GM10266 (cell line): ENCODE measurements around the gene PPARA.

Experiments used
- DNase-seq: peaks from one replicate; pipeline ENCODE4 v3.0.0; 2012; ENCODE audit errors: extremely low spot score
- TF ChIP-seq, protein P1 (sequence below): IDR thresholded peaks from 2 replicates; pipeline ENCODE4 v1.5.1; 2012; ENCODE audit warnings: mild to moderate bottlenecking, low read depth; ENCODE audit not compliant: control insufficient read depth, insufficient read depth; ENCODE audit errors: missing control alignments

PPARA gene

DNA sequence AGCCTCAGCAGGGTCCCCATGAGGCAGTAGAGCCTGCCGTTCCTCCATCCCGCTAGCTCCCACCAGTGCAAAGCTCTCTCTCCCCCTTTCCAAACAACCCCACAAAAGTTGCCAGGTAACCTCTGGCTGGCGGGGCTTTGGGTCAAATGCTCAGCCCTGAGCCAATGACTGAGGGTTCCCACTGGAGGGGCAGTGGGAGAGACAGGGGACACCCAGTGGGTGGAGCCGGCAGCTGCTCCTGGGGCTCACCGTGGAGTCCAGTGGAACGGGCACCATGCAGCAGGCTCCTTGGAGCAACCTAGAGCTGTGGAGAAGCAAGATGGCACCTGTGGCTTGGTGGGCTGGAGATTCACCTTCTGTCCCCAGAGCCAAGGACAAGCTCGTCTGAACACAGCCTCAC lies 25.0 kb upstream of the PPARA start:
- TF ChIP-seq, protein P1, sequence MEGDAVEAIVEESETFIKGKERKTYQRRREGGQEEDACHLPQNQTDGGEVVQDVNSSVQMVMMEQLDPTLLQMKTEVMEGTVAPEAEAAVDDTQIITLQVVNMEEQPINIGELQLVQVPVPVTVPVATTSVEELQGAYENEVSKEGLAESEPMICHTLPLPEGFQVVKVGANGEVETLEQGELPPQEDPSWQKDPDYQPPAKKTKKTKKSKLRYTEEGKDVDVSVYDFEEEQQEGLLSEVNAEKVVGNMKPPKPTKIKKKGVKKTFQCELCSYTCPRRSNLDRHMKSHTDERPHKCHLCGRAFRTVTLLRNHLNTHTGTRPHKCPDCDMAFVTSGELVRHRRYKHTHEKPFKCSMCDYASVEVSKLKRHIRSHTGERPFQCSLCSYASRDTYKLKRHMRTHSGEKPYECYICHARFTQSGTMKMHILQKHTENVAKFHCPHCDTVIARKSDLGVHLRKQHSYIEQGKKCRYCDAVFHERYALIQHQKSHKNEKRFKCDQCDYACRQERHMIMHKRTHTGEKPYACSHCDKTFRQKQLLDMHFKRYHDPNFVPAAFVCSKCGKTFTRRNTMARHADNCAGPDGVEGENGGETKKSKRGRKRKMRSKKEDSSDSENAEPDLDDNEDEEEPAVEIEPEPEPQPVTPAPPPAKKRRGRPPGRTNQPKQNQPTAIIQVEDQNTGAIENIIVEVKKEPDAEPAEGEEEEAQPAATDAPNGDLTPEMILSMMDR, result no peak
- no peak for DNase-seq

DNA sequence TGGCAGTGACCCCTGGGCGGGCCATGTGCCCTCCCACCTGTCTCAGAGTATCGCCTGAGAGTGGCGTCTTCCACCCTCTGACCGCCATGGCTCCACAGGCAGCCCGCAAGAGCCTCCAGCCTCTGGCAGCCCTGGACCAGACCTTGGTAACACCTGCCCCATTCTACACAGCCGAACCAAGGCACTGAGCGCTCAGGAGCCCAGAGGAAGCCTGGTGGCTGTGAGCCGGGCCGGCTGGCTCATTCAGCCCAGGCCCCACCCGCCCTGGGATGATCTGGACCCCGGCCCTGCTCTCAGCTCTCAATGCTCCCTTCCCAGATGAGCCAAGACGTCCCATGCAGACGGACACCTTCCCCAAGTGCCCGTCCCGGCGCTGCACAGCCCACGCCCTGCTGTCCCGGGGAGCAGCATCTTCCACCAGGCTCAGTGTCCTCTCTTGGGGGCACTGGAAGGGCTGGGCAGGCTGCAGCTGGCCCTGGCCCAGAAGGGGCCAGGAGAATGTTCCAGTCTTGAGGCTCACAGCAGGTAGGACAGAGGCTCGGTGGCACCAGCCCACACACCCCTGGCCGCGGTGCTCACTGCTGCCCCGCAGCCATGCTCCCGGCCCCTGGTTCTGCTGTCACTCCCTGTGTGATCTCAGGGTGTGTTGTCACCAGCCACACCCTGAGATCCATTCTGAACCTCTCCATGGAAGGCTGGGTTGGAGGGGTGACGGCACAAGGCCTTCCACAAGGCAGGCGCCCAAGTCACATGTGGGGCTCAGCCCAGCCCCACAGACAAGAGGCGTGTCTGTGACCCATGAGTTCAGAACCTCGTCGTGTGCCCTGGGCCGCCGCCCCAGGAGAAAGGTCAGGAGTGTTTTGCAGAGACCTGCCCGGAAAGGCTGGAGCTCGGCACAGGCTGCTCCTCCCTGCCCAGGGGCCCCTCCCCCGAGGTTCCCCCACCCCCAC lies 24.2 kb upstream of the PPARA start:
- TF ChIP-seq, protein P1, result no peak
- no peak for DNase-seq

DNA sequence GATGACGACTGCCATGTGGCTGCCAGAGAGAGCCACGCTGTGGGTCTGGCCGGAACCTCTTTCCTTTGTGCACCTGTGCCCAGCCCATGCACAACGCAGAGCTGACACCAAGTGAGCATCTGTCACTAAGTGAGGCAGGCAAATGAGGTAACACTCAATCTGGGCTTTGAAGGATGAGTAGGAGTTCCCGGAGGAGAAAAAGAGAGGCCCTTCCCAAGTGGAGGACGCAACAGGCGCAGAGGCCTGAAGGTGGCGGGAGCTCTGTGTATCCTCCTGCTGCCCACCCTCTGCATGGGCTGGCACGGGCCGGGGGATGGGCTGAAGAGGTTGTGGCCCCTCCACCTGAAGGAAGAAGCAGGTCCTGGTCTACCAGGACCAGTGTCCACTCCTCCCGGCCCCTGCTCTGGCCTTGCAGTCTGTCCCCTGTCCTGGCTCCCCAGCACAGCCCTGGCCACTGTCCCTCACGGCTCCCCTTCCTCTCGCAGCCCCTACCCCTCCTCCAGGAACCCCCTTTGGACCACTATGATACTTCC lies 23.4 kb upstream of the PPARA start:
- TF ChIP-seq, protein P1, result no peak
- DNase-seq, result no peak

DNA sequence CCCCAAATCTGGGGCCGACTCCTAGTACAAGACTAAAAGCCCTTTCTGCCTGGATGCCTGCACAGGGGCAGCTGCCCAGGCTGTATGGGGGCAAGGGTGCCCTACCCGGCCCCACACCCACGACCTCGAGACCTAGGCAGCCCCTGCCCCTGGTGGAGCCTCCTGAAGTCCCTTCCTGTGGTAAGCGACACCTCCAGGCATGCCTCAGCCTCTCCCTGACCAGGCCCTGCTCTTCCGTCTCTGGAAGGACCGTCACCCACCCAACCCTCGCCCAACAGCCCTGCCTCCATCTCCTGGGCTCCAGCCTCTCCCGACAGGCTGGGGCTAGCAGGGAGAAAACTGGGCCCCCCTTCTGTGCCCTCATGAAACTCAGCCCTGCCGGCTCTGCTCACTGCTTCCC lies 22.8 kb upstream of the PPARA start:
- TF ChIP-seq, protein P1, result no peak
- DNase-seq, result no peak

DNA sequence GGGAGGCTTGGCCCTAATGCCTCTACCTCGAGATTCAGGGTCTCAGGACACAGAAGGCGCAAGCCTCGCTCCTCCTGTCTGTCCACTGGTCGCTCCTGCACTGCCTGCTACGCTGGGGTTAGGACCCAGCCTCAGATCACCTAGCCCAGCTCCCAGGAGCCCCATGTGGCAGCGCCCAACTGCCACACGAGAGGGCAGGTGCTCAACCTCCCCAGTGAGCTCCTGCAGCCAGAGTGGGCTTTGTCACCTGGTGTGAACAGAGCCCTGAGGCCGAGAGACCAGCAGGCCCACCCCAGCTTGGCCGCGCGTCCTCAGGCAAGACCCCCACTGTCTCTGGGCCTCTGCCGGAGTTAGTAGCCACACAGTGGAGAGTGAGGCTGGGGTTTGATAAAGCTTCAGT lies 21.7 kb upstream of the PPARA start:
- no peak for DNase-seq
- TF ChIP-seq, protein P1, result no peak

DNA sequence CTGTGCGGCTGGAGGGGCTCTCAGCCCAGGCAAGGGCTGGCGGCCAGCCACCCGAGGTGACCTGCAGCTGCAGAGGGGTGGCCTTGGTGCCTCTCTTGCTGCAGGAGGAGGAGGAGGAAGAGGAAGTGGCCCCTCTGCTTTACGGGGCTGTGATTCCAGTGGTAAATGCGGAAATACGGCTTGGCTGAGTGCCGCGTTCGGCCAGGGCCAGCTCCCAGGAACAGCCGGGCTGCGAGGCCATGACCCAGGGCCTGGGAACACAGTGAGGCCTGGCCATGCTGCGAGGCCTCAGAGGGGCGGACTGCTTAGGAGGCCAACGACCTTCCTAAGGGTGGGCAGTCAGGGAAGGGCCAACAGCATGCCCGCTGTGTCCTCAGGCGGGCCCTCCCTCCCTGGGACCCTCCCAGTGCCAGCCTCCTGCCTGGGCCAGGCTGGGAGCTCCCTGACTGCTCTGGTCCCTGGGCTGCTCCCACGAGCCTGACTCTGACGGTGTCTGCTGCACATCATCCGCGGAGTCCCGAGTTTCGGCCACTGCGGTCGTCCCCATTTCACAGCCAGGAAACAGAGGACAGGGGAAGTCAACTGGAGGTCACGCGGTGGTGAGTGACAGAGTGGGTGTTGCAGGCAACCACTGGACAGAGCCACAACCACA lies 20.8 kb upstream of the PPARA start:
- no peak for DNase-seq
- TF ChIP-seq, protein P1, result no peak
